Measurements from ENCODE around the gene ERCC8.

The ERCC8 gene

GRCh38 chr5:60835554-60835953 is 109.3 kb downstream of the ERCC8 start:
- DNase-seq (ENCODE audit: low read depth in 2 of 2): no peak

DNA sequence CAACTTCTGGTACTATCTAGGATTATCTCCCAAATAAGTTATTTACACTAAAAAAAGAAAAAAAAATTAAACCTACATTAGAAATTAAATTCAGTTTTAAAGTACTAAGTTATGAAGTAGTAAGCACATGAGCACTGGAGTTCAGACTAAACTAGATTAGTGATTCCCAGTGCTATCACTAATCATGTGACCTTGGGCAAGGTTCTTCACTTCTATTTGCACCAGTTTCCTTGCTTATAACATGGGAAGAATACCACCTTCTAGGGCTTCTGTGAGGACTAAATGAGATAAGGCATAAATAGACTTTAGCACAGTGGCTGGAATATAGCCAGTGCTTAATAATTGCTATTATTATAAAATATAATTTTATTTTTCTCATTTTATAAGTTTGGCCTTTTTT is 111.3 kb downstream of the ERCC8 start:
- no peak for DNase-seq (ENCODE audit: low read depth in 2 of 2)

DNA sequence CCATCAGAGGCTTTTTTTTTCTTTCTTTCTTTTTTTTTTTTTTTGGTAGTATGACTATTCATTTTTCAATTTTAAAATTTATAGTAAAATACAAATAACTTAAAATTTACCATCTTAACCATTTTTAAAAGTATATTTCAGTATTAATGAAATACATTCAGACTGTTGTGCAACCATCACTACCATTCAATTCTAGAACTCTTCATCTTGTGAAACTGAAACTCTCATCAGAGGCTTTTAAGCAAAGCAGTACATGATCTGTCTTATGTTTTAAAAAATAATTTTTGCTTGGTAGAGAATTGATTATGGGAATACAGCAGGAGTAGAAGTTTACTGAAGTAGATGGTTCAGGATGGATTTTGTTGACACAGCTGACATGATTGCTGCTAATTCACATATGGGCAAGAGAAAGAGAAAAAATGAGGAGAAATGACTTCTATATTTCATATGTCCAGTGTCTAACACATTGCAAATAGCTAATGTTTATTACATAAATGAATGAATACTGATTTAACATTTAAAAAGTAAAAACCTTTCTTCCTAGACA is 114.2 kb downstream of the ERCC8 start:
- no peak for DNase-seq (ENCODE audit: low read depth in 2 of 2)

DNA sequence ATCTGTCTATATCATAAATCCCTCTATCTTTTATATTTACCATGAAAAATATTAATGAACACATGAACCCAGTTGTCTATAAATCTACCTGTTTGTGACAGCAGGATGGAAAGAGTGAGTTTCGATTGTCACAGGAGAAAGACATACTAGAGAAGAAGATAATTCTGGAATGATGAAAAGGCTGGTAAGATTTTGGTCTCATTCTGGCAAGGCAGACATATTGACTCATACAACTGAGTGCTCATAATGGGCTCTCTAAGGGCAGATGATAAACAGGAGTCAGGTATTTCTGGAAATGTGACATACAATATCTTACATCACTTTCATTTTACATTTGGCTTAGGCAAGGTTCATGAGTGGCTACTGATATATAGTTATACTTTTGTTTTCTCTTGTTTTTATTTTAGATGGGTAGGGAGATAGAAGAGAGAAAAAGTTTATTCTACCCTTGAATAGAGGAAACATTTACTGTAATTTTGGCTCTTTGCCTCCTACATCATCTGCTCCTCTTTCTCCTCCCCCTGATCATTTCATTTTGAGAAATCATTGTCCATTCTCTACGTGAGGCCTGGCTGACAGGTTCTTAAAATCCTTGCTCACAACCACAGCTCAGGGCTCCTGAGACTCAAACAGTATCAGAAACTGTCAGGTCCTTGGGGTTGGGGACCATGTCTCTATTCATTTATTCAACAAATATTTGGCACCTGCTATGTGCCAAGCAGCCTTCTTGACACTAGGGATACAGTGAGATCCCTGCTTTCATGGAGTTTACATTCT is 115.2 kb downstream of the ERCC8 start:
- no peak for DNase-seq (ENCODE audit: low read depth in 2 of 2)

GRCh38 chr5:60827201-60827600 is 117.7 kb downstream of the ERCC8 start:
- DNase-seq (ENCODE audit: low read depth in 2 of 2): no peak

DNA sequence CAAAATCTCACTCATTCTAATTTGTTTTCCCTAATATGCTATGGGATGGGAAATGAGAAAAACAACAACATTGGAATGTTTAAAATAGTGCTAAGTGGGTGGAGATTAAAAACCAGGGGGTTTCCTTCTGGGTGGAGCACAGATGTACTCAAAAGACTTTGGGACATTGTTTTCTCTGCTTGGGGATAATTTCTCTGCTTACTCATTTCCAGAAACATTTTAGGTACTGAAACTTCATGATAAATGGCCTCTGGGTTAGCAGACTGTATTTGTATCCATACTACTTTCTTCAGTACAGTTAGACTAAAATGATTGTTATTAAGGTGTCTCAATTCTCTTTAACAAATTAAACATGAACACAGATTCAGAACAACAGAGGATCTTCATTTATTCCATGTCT is 118.2 kb downstream of the ERCC8 start:
- DNase-seq (ENCODE audit: low read depth in 2 of 2): no peak

All from stimulated activated CD4-positive, alpha-beta T cell treated with anti-CD3 and anti-CD28 coated beads, Interleukin-12 subunit alpha, Interleukin-12 subunit beta, amount 100 ng/mL, for 24 hours (primary cell).